CD4-positive, CD25-positive, alpha-beta regulatory T cell (primary cell): Measurements from ENCODE around the gene SH3GLB1. TPM values are rescaled to one million over a fixed set of nuclear protein-coding genes. Genes with fewer than 3 reads are reported as not detected.
"Not testable (repeated sequence)": the region's sequence is repeated elsewhere in the genome, so short reads cannot be mapped to it uniquely, and the experiment has no call there.

Experiments used
- ATAC-seq, 2 donors: fragments of 150-1000 bp; cut with Tn5 transposase; one replicate each; pipeline ENCODE4 v1.10.0; 2021; ENCODE audit warnings: low read depth in 2 of 2, moderate number of reproducible peaks in 2 of 2, moderate library complexity in 1 of 2
- DNase-seq, 3 donors: peaks; one replicate each; pipeline versions ENCODE4 v3.0.0 to v3.0.0-alpha.2; 2012 to 2022; ENCODE audit warnings: mixed read lengths in 1 of 3
- H3K27ac ChIP-seq: one replicate; pipeline ENCODE4 v1.7.0; 2013; ENCODE audit warnings: mild to moderate bottlenecking, low read length; ENCODE audit not compliant: insufficient read depth, poor library complexity, severe bottlenecking
- H3K27me3 ChIP-seq: one replicate; pipeline ENCODE4 v1.7.0; 2013; ENCODE audit warnings: low read length; ENCODE audit not compliant: control insufficient read depth, insufficient read depth
- H3K36me3 ChIP-seq: one replicate; pipeline ENCODE4 v1.7.0; 2013; ENCODE audit warnings: mild to moderate bottlenecking, low read length, moderate library complexity; ENCODE audit not compliant: control insufficient read depth, insufficient read depth
- H3K4me1 ChIP-seq: 2 replicates; pipeline ENCODE4 v1.7.0; 2013; ENCODE audit warnings: mild to moderate bottlenecking, low read length; ENCODE audit not compliant: insufficient read depth, control insufficient read depth, poor library complexity, severe bottlenecking
- H3K4me3 ChIP-seq: one replicate; pipeline ENCODE4 v1.7.0; 2013; ENCODE audit warnings: low read depth, mild to moderate bottlenecking, low read length, moderate library complexity
- H3K9me3 ChIP-seq, 2 experiments: 1 replicate in 1 of 2; 2 replicates in 1 of 2; pipeline ENCODE4 v1.7.0; 2013; ENCODE audit warnings: low read length in 2 of 2, mild to moderate bottlenecking in 1 of 2, moderate library complexity in 1 of 2; ENCODE audit not compliant: control insufficient read depth in 2 of 2
- H3K27ac Mint-ChIP-seq, 3 donors: one replicate each; pipeline ENCODE4 v1.8.0; 2020 to 2022; ENCODE audit warnings: mild to moderate bottlenecking in 3 of 3, mixed read lengths in 3 of 3, moderate library complexity in 2 of 3
- H3K27me3 Mint-ChIP-seq: one replicate; pipeline ENCODE4 v1.8.0; 2022; ENCODE audit warnings: mild to moderate bottlenecking, mixed read lengths
- H3K36me3 Mint-ChIP-seq: one replicate; pipeline ENCODE4 v1.8.0; 2020; ENCODE audit warnings: mixed read lengths
- H3K4me1 Mint-ChIP-seq, 4 donors: one replicate each; pipeline ENCODE4 v1.8.0; 2020 to 2022; ENCODE audit warnings: mixed read lengths in 4 of 4, mild to moderate bottlenecking in 1 of 4
- H3K4me3 Mint-ChIP-seq, 4 donors: one replicate each; pipeline ENCODE4 v1.8.0; 2020 to 2022; ENCODE audit warnings: mild to moderate bottlenecking in 4 of 4, mixed read lengths in 4 of 4, moderate library complexity in 3 of 4
- H3K9me3 Mint-ChIP-seq, 7 donors: one replicate each; pipeline ENCODE4 v1.8.0; 2020 to 2022; ENCODE audit warnings: mixed read lengths in 7 of 7, mild to moderate bottlenecking in 3 of 7, moderate library complexity in 2 of 7
- polyA plus RNA-seq, 4 donors: library from polyadenylated mRNA; unstranded; fragments of 300-500 nt; fragmentation: Illumina TruSeq; gene quantifications; one replicate each; pipeline ENCODE4 v1.2.3, GENCODE V29; 2021
- total RNA-seq: library from RNA; stranded (reverse); gene quantifications from one replicate; pipeline ENCODE4 v1.2.3, GENCODE V29; 2022

The SH3GLB1 gene
- total RNA-seq (62.1 TPM), polyA plus RNA-seq (10 to 100 TPM; 45.2 to 76.9 (median 56.6) TPM)

- peak within 1 kb of the TSS; percentile 96 for H3K4me3 ChIP-seq
- H3K36me3 Mint-ChIP-seq: peaks cover 6% of the 10 kb centered on the region
- ATAC-seq (peak; percentile 90), DNase-seq (peak; percentile 86 to 94 (median 93))
- peaks cover 35 to 72% (median 53%) of the 10 kb centered on the region in 4 donors for H3K4me1 Mint-ChIP-seq
- peak within 1 kb of the TSS; percentile 95 to 99 (median 99) for H3K4me3 Mint-ChIP-seq
- peak within 1 kb of the TSS; percentile 97 to 98 (median 97) for H3K27ac Mint-ChIP-seq
- H3K36me3 ChIP-seq: no peaks in the 10 kb centered on the region
- H3K27me3 ChIP-seq: no peaks in the 10 kb centered on the region
- H3K9me3 Mint-ChIP-seq: no peaks in the 10 kb centered on the region
- H3K9me3 ChIP-seq: no peaks in the 10 kb centered on the region
- H3K27me3 Mint-ChIP-seq: peaks cover 5% of the 10 kb centered on the region
- peaks cover 49% of the 10 kb centered on the region for H3K4me1 ChIP-seq
- peak within 1 kb of the TSS; percentile 95 for H3K27ac ChIP-seq
Observed at GRCh38 chr1:86704458-86704971, at the start of gene SH3GLB1. SH3GLB1 (plus strand) TSS chr1:86704576; CDS start chr1:86704900, 324 bp downstream.

- not testable (repeated sequence) for H3K4me3 Mint-ChIP-seq, ATAC-seq, H3K27me3 Mint-ChIP-seq, H3K4me1 ChIP-seq, H3K4me3 ChIP-seq, H3K36me3 Mint-ChIP-seq, H3K27me3 ChIP-seq, H3K9me3 ChIP-seq, H3K4me1 Mint-ChIP-seq, H3K36me3 ChIP-seq, DNase-seq, H3K27ac ChIP-seq, H3K27ac Mint-ChIP-seq
- H3K9me3 Mint-ChIP-seq: peaks cover 0 to 10% (median 3%) of the 10 kb centered on the region in 7 donors
Observed at GRCh38 chr1:86658381-86658780, 46.0 kb upstream of the SH3GLB1 start.

DNA sequence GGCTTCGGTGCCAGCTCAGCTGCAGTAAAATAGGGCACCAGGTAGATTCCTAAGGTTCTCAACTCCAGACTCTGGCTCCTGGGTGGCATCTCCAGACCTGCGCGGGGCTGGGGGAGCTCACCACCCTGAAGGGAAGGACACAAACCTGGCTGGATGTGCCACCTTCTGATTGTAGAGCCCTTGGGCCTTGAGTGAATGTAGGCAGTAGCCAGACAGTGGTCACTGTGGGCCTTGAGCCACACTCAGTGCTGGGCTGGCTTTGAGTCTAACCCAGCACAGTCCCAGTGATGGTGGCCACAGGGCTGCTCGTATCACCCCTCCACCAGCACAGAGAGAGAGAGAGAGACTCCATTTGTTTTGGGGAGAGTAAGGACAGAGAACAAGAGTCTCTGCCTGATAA, 38.0 kb upstream of the SH3GLB1 start:
- Mint-ChIP-seq H3K27me3 (peaks cover 12% of the 10 kb centered on the region), H3K9me3 (peaks cover 4 to 20% (median 13%) of the 10 kb centered on the region in 7 donors), H3K36me3 (peaks cover 7% of the 10 kb centered on the region), H3K27ac (no peak overlapping the region), H3K4me1 (no peaks in the 10 kb centered on the region), H3K4me3 (no peak overlapping the region)
- no peak for DNase-seq
- H3K27ac ChIP-seq: no peak overlapping the region
- H3K27me3 ChIP-seq: no peaks in the 10 kb centered on the region
- no peak for ATAC-seq
- H3K9me3 ChIP-seq: peaks cover 0 to 4% of the 10 kb centered on the region in 2 experiments
- no peaks in the 10 kb centered on the region for H3K36me3 ChIP-seq
- no peaks in the 10 kb centered on the region for H3K4me1 ChIP-seq
- H3K4me3 ChIP-seq: no peak overlapping the region

- H3K9me3 ChIP-seq: no peaks in the 10 kb centered on the region
- DNase-seq (no peak), ATAC-seq (no peak)
- H3K27me3 ChIP-seq: no peaks in the 10 kb centered on the region
- Mint-ChIP-seq H3K27me3 (peaks cover 5% of the 10 kb centered on the region), H3K9me3 (no peaks in the 10 kb centered on the region), H3K27ac (no peak overlapping the region), H3K4me1 (no peaks in the 10 kb centered on the region), H3K4me3 (no peak overlapping the region), H3K36me3 (no peaks in the 10 kb centered on the region)
- H3K36me3 ChIP-seq: no peaks in the 10 kb centered on the region
- no peak overlapping the region for H3K4me3 ChIP-seq
- no peaks in the 10 kb centered on the region for H3K4me1 ChIP-seq
- H3K27ac ChIP-seq: no peak overlapping the region
Observed at GRCh38 chr1:86687595-86687994, 16.8 kb upstream of the SH3GLB1 start.

GRCh38 chr1:86692641-86693040, 11.7 kb upstream of the SH3GLB1 start:
- H3K27me3 Mint-ChIP-seq: peaks cover 5% of the 10 kb centered on the region

DNA sequence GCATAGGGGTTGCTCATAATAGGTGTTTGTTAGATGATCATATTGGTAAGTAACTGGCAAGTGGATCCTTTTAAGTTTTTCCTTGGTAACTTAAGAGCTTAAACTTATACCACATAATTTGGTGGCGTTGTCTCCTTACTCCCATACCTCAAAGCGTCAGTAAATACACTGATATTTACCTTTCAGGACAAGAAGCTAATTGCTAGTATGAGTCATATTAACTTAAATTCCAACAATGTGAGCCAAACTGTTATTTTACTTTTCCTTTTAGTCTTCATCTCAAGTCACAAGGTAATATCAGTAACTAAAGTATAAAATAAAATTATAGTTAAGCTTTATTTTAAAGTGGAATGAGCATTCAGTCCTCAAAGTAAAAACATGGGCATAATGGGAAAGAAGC, 9.0 kb upstream of the SH3GLB1 start:
- Mint-ChIP-seq H3K9me3 (no peaks in the 10 kb centered on the region), H3K27ac (no peak overlapping the region), H3K4me1 (peaks cover 0 to 4% (median 0%) of the 10 kb centered on the region in 4 donors), H3K36me3 (no peaks in the 10 kb centered on the region), H3K27me3 (peaks cover 3% of the 10 kb centered on the region), H3K4me3 (no peak overlapping the region)
- H3K9me3 ChIP-seq: no peaks in the 10 kb centered on the region
- H3K27ac ChIP-seq: no peak overlapping the region
- no peak for ATAC-seq
- no peaks in the 10 kb centered on the region for H3K36me3 ChIP-seq
- H3K27me3 ChIP-seq: no peaks in the 10 kb centered on the region
- H3K4me3 ChIP-seq: no peak overlapping the region
- H3K4me1 ChIP-seq: no peaks in the 10 kb centered on the region
- no peak for DNase-seq

More at GRCh38 chr1:86692641-86693040, 11.7 kb upstream of the SH3GLB1 start:
- Mint-ChIP-seq H3K36me3 (no peaks in the 10 kb centered on the region), H3K9me3 (no peaks in the 10 kb centered on the region), H3K4me1 (no peaks in the 10 kb centered on the region), H3K4me3 (no peak overlapping the region), H3K27ac (no peak overlapping the region)
- H3K27ac ChIP-seq: no peak overlapping the region
- no peaks in the 10 kb centered on the region for H3K9me3 ChIP-seq
- H3K4me3 ChIP-seq: no peak overlapping the region
- H3K36me3 ChIP-seq: no peaks in the 10 kb centered on the region
- ATAC-seq (no peak), DNase-seq (no peak)
- H3K27me3 ChIP-seq: no peaks in the 10 kb centered on the region
- H3K4me1 ChIP-seq: no peaks in the 10 kb centered on the region

- Mint-ChIP-seq H3K4me3 (no peak overlapping the region), H3K27me3 (no peaks in the 10 kb centered on the region), H3K36me3 (no peaks in the 10 kb centered on the region), H3K27ac (no peak overlapping the region), H3K9me3 (no peaks in the 10 kb centered on the region), H3K4me1 (peaks cover 0 to 11% (median 2%) of the 10 kb centered on the region in 4 donors)
- no peaks in the 10 kb centered on the region for H3K4me1 ChIP-seq
- no peak overlapping the region for H3K27ac ChIP-seq
- ATAC-seq (no peak), DNase-seq (no peak)
- H3K27me3 ChIP-seq: no peaks in the 10 kb centered on the region
- no peaks in the 10 kb centered on the region for H3K9me3 ChIP-seq
- H3K4me3 ChIP-seq: no peak overlapping the region
- H3K36me3 ChIP-seq: no peaks in the 10 kb centered on the region
Observed at GRCh38 chr1:86696522-86696921, 7.9 kb upstream of the SH3GLB1 start.

DNA sequence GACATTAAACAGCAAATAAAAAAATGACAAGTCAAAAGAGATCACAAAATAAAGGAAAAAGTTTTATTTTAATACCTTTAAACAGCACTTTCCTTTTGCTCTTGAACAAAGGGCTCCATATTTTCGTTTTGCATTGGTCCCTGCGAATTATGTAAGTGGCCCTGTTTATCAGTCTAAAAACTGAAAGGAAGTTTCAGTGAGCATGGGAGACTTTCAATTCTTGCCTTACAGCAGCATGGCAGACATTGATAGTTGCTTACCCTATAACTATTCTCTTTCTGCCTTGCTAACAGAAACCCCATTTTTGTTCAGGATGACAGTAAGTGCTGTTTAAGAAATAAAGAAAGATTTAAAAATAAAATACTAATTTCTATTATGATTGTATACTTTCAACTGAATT, 5.2 kb upstream of the SH3GLB1 start:
- no peak for DNase-seq
- H3K4me1 Mint-ChIP-seq: peaks cover 11 to 31% (median 22%) of the 10 kb centered on the region in 4 donors

More for the DNA sequence above, 5.2 kb upstream of the SH3GLB1 start:
- no peak overlapping the region for H3K4me3 ChIP-seq
- no peaks in the 10 kb centered on the region for H3K36me3 ChIP-seq
- H3K36me3 Mint-ChIP-seq: no peaks in the 10 kb centered on the region
- no peaks in the 10 kb centered on the region for H3K9me3 Mint-ChIP-seq
- peaks cover 13% of the 10 kb centered on the region for H3K4me1 ChIP-seq
- no peaks in the 10 kb centered on the region for H3K27me3 ChIP-seq
- H3K27ac ChIP-seq: no peak overlapping the region
- H3K9me3 ChIP-seq: no peaks in the 10 kb centered on the region
- H3K4me3 Mint-ChIP-seq: no peak overlapping the region
- H3K27ac Mint-ChIP-seq: no peak overlapping the region
- no peak for ATAC-seq
- H3K27me3 Mint-ChIP-seq: peaks cover 5% of the 10 kb centered on the region
